Tibial artery (tissue), 4 donors: Measurements from ENCODE around the gene ZNF470.

ENCODE experiments used
- DNase-seq, 2 donors: peaks; one replicate each; pipeline ENCODE4 v3.0.0-alpha.2; 2019
- H3K27ac ChIP-seq, 2 donors: fragments of 200-600 bp; sonication (generic) in 1 of 2; 1 replicate in 1 of 2; 2 replicates in 1 of 2; pipeline ENCODE4 v1.5.1; 2018 to 2019; ENCODE audit warnings: mild to moderate bottlenecking in 1 of 2
- H3K27me3 ChIP-seq, 2 donors: fragments of 200-600 bp; sonication (generic) in 1 of 2; one replicate each; pipeline versions ENCODE4 v1.5.1 to v1.6.0; 2016 to 2019
- H3K36me3 ChIP-seq, 3 donors: fragments of 200-600 bp; sonication (generic) in 2 of 3; one replicate each; pipeline ENCODE4 v1.5.1; 2016 to 2019; ENCODE audit warnings: mild to moderate bottlenecking in 2 of 3
- H3K4me1 ChIP-seq, 4 donors: fragments of 200-600 bp; sonication (generic) in 2 of 4; 1 replicate in 3 of 4; 2 replicates in 1 of 4; pipeline ENCODE4 v1.5.1; 2016 to 2019
- H3K4me3 ChIP-seq, 2 donors: fragments of 200-600 bp; sonication (generic) in 1 of 2; 1 replicate in 1 of 2; 2 replicates in 1 of 2; pipeline ENCODE4 v1.5.1; 2018 to 2019; ENCODE audit warnings: mild to moderate bottlenecking in 2 of 2
- H3K9me3 ChIP-seq, 3 donors: fragments of 200-600 bp; sonication (generic) in 1 of 3; one replicate each; pipeline ENCODE4 v1.5.1; 2016 to 2019
- intact Hi-C: fragments of 100-400 bp; cut with DNase I; formaldehyde crosslinking; loops from one replicate; pipeline ENCODE4 v1.15.0; 2023; ENCODE audit warnings: low total_unique reads
- TF ChIP-seq, protein P1 (sequence below), 2 experiments: fragments of 200-600 bp in 1 of 2; fragments of 450-650 bp in 1 of 2; IDR thresholded peaks; one replicate each; pipeline ENCODE4 v1.5.1; 2017 to 2019; ENCODE audit warnings: antibody characterized with exemption in 2 of 2, mild to moderate bottlenecking in 1 of 2, moderate library complexity in 1 of 2

The ZNF470 gene

DNA sequence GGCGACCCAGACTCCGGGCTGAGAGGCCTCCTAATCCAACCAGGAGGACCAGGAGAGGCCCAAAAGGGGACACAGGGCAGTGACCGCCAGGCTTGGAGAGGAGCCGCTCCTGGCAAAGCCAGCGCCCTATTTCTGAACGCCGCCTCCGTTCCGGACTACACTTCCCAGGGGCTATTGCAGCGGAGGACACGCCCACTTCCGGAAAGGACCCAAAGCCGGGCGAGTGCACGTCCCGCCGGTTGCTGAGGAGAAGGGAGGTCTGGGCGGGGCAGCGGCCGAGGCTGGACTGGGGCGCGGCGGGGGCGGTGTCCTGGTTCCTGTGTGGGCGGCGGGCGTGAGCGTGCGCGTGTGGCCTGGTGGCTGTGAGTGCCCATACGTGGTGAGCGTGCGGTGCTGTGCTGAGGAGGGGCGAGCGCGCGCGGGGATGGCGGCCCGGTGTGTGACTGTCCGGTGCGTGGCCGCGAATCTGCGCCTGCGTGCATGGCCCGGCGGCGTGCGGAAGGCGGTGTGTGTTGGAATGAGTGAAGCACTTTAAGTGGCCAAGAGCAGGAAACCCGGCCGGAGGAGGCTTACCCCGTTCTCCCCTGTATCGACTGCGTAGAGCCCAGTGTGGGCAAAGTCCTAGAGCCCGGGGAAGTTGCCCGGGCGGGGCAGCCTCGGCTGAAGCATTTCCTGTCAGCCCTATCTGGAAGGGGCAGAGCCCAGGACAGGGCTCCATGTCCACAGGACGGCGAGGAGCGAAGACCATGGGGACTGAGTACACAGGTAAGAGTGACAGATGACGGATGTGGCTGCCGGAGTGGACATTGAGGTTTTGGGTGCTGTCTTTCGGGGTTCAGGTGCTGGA is at the start of gene ZNF470:
Gene ZNF470, plus strand, starts transcription at position 195 of the 847 bp plus-strand sequence. CDS start 2,844 bp downstream, outside the sequence.
- DNase-seq, result peak; percentile 96
- Histone ChIP-seq H3K27me3 (no peaks in the 10 kb centered on the region), H3K9me3 (peaks cover 12 to 82% (median 45%) of the 10 kb centered on the region in 3 donors), H3K4me3 (peak within 1 kb of the TSS; percentile 68 to 85), H3K36me3 (peaks cover 37 to 67% (median 60%) of the 10 kb centered on the region in 3 donors), H3K4me1 (peaks cover 0 to 13% (median 7%) of the 10 kb centered on the region in 4 donors), H3K27ac (peak within 1 kb of the TSS; percentile 84 to 90)
- TF ChIP-seq, protein P1, sequence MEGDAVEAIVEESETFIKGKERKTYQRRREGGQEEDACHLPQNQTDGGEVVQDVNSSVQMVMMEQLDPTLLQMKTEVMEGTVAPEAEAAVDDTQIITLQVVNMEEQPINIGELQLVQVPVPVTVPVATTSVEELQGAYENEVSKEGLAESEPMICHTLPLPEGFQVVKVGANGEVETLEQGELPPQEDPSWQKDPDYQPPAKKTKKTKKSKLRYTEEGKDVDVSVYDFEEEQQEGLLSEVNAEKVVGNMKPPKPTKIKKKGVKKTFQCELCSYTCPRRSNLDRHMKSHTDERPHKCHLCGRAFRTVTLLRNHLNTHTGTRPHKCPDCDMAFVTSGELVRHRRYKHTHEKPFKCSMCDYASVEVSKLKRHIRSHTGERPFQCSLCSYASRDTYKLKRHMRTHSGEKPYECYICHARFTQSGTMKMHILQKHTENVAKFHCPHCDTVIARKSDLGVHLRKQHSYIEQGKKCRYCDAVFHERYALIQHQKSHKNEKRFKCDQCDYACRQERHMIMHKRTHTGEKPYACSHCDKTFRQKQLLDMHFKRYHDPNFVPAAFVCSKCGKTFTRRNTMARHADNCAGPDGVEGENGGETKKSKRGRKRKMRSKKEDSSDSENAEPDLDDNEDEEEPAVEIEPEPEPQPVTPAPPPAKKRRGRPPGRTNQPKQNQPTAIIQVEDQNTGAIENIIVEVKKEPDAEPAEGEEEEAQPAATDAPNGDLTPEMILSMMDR (IDR thresholded peaks at IDR 0.05), result no peak
- intact Hi-C loops, result no loop called here

DNA sequence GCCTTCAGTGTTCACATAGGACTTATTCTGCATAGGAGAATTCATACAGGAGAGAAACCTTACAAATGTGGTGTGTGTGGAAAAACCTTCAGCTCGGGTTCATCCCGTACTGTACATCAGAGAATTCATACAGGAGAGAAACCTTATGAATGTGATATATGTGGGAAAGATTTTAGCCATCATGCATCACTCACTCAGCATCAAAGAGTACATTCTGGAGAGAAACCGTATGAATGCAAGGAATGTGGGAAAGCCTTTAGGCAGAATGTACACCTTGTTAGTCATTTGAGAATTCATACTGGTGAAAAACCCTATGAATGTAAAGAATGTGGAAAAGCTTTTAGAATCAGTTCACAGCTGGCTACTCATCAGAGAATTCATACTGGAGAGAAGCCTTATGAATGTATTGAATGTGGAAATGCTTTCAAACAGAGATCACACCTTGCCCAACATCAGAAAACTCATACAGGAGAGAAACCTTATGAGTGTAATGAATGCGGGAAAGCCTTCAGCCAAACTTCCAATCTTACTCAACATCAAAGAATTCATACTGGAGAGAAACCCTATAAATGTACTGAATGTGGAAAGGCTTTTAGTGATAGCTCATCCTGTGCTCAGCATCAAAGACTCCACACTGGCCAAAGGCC is 41.9 kb upstream of the ZNF470 start:
- no peak overlapping the region for H3K27ac ChIP-seq
- no peaks in the 10 kb centered on the region for H3K27me3 ChIP-seq
- H3K36me3 ChIP-seq, result peaks cover 64 to 82% (median 80%) of the 10 kb centered on the region in 3 donors
- no peaks in the 10 kb centered on the region for H3K4me1 ChIP-seq
- TF ChIP-seq, protein P1 (IDR thresholded peaks at IDR 0.05), result no peak
- intact Hi-C loops, result no loop called here
- H3K9me3 ChIP-seq, result peaks cover 32 to 100% (median 97%) of the 10 kb centered on the region in 3 donors
- no peak overlapping the region for H3K4me3 ChIP-seq
- no peak for DNase-seq

DNA sequence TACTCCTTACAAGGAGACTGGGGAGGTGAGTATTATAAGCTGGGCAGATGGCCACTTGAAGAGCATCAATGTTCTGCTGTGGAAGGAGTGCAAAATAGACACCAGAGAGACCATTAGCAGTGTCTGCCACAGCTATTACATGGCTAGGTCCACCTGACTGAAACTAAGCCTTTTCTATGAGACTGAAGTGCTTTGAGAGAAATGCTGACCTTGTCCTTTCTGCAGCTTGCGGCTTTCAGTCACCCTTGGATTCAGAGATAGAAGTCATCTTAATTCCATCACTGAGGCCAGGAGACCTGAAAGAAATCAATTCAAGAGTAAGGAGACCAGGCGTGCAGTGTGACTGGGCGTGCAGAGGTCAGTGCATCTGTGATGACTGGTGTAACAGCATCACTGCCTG is 29.8 kb upstream of the ZNF470 start:
- H3K4me1 ChIP-seq, result peaks cover 0 to 19% (median 13%) of the 10 kb centered on the region in 4 donors
- H3K27me3 ChIP-seq, result no peaks in the 10 kb centered on the region
- peaks cover 4 to 66% (median 60%) of the 10 kb centered on the region in 3 donors for H3K9me3 ChIP-seq
- H3K36me3 ChIP-seq, result peaks cover 31 to 55% (median 47%) of the 10 kb centered on the region in 3 donors
- H3K4me3 ChIP-seq, result peak overlapping the region; percentile 68 to 70
- TF ChIP-seq, protein P1 (IDR thresholded peaks at IDR 0.05), result no peak
- intact Hi-C loops, result no loop called here
- DNase-seq, result no peak
- H3K27ac ChIP-seq, result peak overlapping the region in 1 of 2 donors; percentile 85

DNA sequence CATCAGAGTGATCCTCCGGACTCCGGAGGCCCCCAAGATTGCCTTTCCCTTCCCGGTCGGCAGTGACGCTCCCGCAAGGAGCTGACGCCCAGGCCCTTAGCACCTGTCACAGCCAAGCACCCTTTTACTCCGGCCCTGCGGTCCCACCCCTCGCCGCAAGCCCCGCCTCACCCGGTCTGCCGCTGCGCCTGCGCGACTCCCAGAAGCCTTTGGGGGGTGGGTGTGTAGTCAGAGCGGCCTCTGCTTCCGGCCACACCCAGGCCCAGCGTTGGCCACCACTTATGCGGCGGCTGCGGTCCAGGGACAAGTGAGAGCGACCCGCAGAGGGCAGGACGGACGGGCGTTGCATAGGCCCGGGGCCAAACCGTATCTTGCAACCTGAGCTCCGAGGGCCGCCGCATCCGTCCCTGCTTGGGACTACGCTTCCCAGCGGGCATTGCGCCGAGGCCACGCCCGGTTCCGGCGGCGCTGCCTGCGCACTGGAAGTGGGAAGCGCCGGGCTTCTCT is 29.0 kb upstream of the ZNF470 start:
- intact Hi-C loops, result no loop called here
- H3K4me1 ChIP-seq, result peaks cover 0 to 19% (median 13%) of the 10 kb centered on the region in 4 donors
- peaks cover 4 to 64% (median 57%) of the 10 kb centered on the region in 3 donors for H3K9me3 ChIP-seq
- peak overlapping the region; percentile 68 to 70 for H3K4me3 ChIP-seq
- peaks cover 37 to 55% (median 50%) of the 10 kb centered on the region in 3 donors for H3K36me3 ChIP-seq
- TF ChIP-seq, protein P1 (IDR thresholded peaks at IDR 0.05), result peak in 1 of 2 experiments; percentile 35
- H3K27me3 ChIP-seq, result no peaks in the 10 kb centered on the region
- H3K27ac ChIP-seq, result peak overlapping the region; percentile 85
- peak; percentile 86 to 95 for DNase-seq

DNA sequence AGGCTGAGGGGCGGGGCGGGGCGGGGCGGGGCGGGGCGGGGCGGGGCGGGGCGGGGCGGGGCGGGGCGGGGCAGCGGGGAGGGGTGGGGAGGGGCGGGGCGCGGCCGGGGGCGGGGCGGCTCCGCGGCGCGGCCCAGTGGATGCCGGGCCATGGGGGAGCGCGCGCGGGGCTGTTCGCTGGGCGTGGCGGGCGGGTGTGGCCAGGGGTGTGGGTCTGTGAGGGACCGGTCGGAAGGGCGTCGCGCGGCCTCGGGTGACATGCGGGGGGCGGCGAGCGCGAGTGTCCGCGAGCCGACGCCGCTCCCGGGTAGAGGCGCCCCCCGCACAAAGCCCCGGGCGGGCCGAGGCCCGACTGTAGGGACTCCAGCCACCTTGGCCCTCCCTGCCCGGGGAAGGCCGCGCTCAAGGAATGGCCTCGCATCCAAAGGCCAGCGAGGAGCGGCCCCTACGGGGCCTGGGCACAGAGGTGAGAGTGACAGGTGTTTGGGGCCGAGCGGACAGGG is 28.5 kb upstream of the ZNF470 start, which contains the start of gene ZFP28:
Gene ZFP28, plus strand, starts transcription at position 188 of the 503 bp plus-strand sequence. Its CDS starts 71 bp downstream, at position 259.
- TF ChIP-seq, protein P1 (IDR thresholded peaks at IDR 0.05), result no peak
- no peaks in the 10 kb centered on the region for H3K27me3 ChIP-seq
- peaks cover 3 to 62% (median 57%) of the 10 kb centered on the region in 3 donors for H3K9me3 ChIP-seq
- peaks cover 42 to 55% (median 50%) of the 10 kb centered on the region in 3 donors for H3K36me3 ChIP-seq
- peak within 1 kb of the TSS; percentile 68 to 70 for H3K4me3 ChIP-seq
- peak; percentile 73 to 89 for DNase-seq
- peak within 1 kb of the TSS; percentile 85 for H3K27ac ChIP-seq
- peaks cover 0 to 19% (median 13%) of the 10 kb centered on the region in 4 donors for H3K4me1 ChIP-seq
- intact Hi-C loops, result no loop called here
